Neuron (in vitro differentiated cells): ENCODE measurements around the gene DDIT4L.
"Not testable (repeated sequence)": the region's sequence is repeated elsewhere in the genome, so short reads cannot be mapped to it uniquely, and the experiment has no call there.

Source experiments
- H2AFZ ChIP-seq: one replicate; pipeline ENCODE4 v1.6.1; 2013; ENCODE audit warnings: low read depth, mild to moderate bottlenecking, inconsistent platforms, low read length, moderate library complexity
- H3K27me3 ChIP-seq: one replicate; pipeline ENCODE4 v1.6.1; 2013; ENCODE audit warnings: low read length; ENCODE audit not compliant: insufficient read depth
- H3K36me3 ChIP-seq: one replicate; pipeline ENCODE4 v1.6.1; 2013; ENCODE audit warnings: low read length; ENCODE audit not compliant: insufficient read depth
- H3K4me1 ChIP-seq: one replicate; pipeline ENCODE4 v1.6.1; 2013; ENCODE audit warnings: low read length; ENCODE audit not compliant: insufficient read depth
- H3K4me3 ChIP-seq: 2 replicates; pipeline ENCODE4 v1.5.1; 2013; ENCODE audit warnings: mild to moderate bottlenecking, low read length, moderate library complexity
- H3K9me3 ChIP-seq: one replicate; pipeline ENCODE4 v1.6.1; 2013; ENCODE audit warnings: low read length

The DDIT4L gene

GRCh38 chr4:100189820-100190642 is at the start of gene DDIT4L:
DDIT4L (minus strand) TSS chr4:100190468; CDS start chr4:100189983, 485 bp downstream.
- Histone ChIP-seq H3K4me1 (peaks cover 16% of the 10 kb centered on the region), H3K27me3 (peaks cover 42% of the 10 kb centered on the region)

DNA sequence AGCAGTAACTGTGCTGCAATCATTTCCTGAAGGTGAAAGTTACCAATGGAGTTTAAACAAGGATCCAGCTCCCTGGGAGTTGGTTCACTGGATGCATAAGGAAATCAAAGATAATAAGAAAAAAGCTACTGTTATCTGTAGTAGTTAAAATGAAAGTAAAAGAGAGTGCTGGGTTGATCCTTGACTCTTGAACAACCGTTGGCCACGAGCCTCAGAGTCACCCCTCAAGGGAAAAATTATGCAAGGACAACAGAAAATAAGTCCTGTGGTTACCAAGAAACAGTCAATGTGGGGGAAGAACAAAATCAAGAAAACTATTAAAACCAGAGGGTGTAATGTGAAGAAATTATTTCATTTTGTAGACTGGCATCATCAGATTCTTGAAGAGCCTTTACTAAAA is 49.7 kb upstream of the DDIT4L start:
- Histone ChIP-seq H3K4me3 (no peak overlapping the region), H3K4me1 (no peaks in the 10 kb centered on the region)

More at GRCh38 chr4:100189820-100190642, at the start of gene DDIT4L:
- Histone ChIP-seq H3K9me3 (no peaks in the 10 kb centered on the region), H2AFZ (peak within 1 kb of the TSS; percentile 89), H3K4me3 (peak within 1 kb of the TSS; percentile 43), H3K36me3 (no peaks in the 10 kb centered on the region)

DNA sequence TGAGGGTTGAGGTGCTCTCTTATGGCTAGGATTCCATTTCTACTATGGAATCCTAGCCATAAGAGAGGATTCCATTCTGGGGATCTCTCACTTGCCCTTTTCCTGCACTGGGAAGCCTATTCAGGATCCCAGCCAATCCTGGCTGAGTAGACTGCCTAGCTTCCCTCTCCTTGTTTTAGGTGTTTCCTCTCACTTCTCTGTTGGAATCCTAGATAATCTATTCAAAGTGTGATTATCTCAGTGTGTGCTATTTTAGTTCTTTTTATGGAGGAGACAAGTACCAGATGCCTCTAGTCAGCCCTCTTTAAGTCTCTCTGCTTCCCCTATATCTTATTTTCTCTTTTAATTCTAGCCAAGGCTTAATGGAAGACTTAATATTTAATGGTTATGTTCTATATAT is 34.5 kb upstream of the DDIT4L start:
- Histone ChIP-seq H3K4me1 (no peaks in the 10 kb centered on the region), H2AFZ (no peak overlapping the region), H3K27me3 (no peaks in the 10 kb centered on the region), H3K36me3 (no peaks in the 10 kb centered on the region), H3K4me3 (no peak overlapping the region), H3K9me3 (no peaks in the 10 kb centered on the region)

More for the DNA sequence above, 49.7 kb upstream of the DDIT4L start:
- Histone ChIP-seq H3K27me3 (no peaks in the 10 kb centered on the region), H2AFZ (no peak overlapping the region), H3K36me3 (no peaks in the 10 kb centered on the region), H3K9me3 (no peaks in the 10 kb centered on the region)

DNA sequence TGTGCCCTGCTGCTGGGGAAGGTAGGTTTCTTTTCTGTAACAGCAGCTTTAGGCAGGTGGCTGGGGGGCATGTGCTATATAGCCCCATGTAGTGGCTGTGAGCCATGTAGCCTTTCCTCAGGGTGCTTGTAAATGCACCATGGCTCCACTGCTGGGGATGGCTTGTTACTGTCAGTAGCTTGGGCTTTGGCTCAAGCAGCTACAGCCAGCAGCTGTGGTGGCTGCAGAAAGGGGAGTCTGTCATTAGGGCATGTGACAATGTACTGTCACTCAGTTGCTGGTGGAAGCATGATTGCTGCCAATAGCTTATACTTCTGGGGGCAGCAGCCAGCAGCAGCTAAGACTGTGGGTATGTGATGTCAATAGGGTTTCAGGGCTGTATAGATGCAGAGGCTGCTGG is 33.9 kb upstream of the DDIT4L start:
- H3K27me3 ChIP-seq: no peaks in the 10 kb centered on the region
- no peak overlapping the region for H3K4me3 ChIP-seq
- no peaks in the 10 kb centered on the region for H3K36me3 ChIP-seq
- H3K9me3 ChIP-seq: no peaks in the 10 kb centered on the region
- H2AFZ ChIP-seq: no peak overlapping the region
- no peaks in the 10 kb centered on the region for H3K4me1 ChIP-seq

DNA sequence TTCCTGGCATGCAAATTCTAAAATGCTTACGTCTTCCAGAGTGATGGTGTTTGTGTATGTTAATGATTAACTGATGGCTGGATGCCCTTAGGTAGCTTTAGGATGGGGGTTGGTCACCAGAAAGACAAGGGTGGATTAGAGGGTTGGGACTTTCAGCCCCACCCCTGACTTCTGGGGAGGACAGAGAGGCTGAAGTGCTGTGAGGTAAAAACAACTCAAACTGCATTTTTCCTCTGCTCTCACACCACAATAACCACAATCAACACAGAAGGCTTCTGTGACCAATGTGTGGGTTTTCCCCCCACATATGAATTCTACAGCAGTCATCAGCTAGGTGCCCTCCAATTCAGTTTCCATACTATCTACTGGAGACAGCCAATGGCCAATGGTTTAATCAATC is 18.7 kb upstream of the DDIT4L start:
- Histone ChIP-seq H3K27me3 (no peaks in the 10 kb centered on the region), H3K36me3 (no peaks in the 10 kb centered on the region), H3K4me1 (no peaks in the 10 kb centered on the region), H3K4me3 (no peak overlapping the region), H3K9me3 (no peaks in the 10 kb centered on the region), H2AFZ (no peak overlapping the region)

- Histone ChIP-seq H2AFZ (no peak overlapping the region), H3K27me3 (no peaks in the 10 kb centered on the region), H3K36me3 (no peaks in the 10 kb centered on the region), H3K4me3 (no peak overlapping the region), H3K9me3 (no peaks in the 10 kb centered on the region), H3K4me1 (no peaks in the 10 kb centered on the region)
These were observed 18.2 kb upstream of the DDIT4L start for GRCh38 chr4:100208459-100208858.

- Histone ChIP-seq H3K36me3 (no peaks in the 10 kb centered on the region), H3K27me3 (no peaks in the 10 kb centered on the region), H3K4me1 (no peaks in the 10 kb centered on the region), H3K9me3 (no peaks in the 10 kb centered on the region), H2AFZ (no peak overlapping the region), H3K4me3 (no peak overlapping the region)
These were observed 16.6 kb upstream of the DDIT4L start for GRCh38 chr4:100206850-100207249.

- H3K4me1 ChIP-seq: no peaks in the 10 kb centered on the region
- no peaks in the 10 kb centered on the region for H3K36me3 ChIP-seq
- H2AFZ ChIP-seq: no peak overlapping the region
- no peaks in the 10 kb centered on the region for H3K9me3 ChIP-seq
- no peaks in the 10 kb centered on the region for H3K27me3 ChIP-seq
- no peak overlapping the region for H3K4me3 ChIP-seq
These were observed 7.8 kb upstream of the DDIT4L start for GRCh38 chr4:100198061-100198460.

GRCh38 chr4:100196388-100197071 is 6.3 kb upstream of the DDIT4L start:
- H2AFZ ChIP-seq, H3K27me3 ChIP-seq, H3K36me3 ChIP-seq, H3K4me1 ChIP-seq, H3K9me3 ChIP-seq, H3K4me3 ChIP-seq: not testable (repeated sequence)

- no peaks in the 10 kb centered on the region for H3K9me3 ChIP-seq
- H3K36me3 ChIP-seq: no peaks in the 10 kb centered on the region
- peak overlapping the region; percentile 43 for H3K4me3 ChIP-seq
- peaks cover 16% of the 10 kb centered on the region for H3K4me1 ChIP-seq
- H2AFZ ChIP-seq: peak overlapping the region; percentile 1
- H3K27me3 ChIP-seq: peaks cover 42% of the 10 kb centered on the region
These were observed 654 bp upstream of the DDIT4L start for GRCh38 chr4:100190643-100191600.

- no peak overlapping the region for H2AFZ ChIP-seq
- no peaks in the 10 kb centered on the region for H3K9me3 ChIP-seq
- H3K4me1 ChIP-seq: peaks cover 16% of the 10 kb centered on the region
- H3K4me3 ChIP-seq: no peak overlapping the region
- no peaks in the 10 kb centered on the region for H3K36me3 ChIP-seq
- H3K27me3 ChIP-seq: peaks cover 42% of the 10 kb centered on the region
These were observed 1.4 kb downstream of the DDIT4L start for GRCh38 chr4:100188829-100189228.

- Histone ChIP-seq H3K9me3 (no peaks in the 10 kb centered on the region), H3K4me1 (peaks cover 16% of the 10 kb centered on the region), H3K4me3 (no peak overlapping the region), H2AFZ (no peak overlapping the region), H3K27me3 (peaks cover 42% of the 10 kb centered on the region), H3K36me3 (no peaks in the 10 kb centered on the region)
These were observed 2.5 kb downstream of the DDIT4L start for GRCh38 chr4:100187781-100188180.

DNA sequence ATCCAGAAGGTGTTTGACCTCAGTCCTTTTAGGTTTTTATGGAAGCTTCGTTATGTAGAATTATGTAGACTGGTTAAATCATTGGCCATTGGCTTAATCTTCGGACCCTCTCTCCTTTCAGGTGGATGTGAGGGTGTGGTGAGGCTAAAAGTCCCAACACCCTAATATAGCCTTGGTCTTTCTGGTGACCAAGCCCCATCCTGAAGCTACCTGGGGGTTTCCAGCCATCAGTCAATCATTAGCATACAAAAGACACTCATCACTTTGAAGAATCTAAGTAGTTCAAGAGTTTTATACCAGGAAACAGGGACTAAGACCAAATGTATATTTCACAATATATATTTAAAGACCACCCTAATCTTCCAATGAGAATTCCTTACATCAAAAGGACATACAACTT is 5.5 kb downstream of the DDIT4L start:
- H2AFZ ChIP-seq: no peak overlapping the region

More for the DNA sequence above, 5.5 kb downstream of the DDIT4L start:
- H3K4me1 ChIP-seq: peaks cover 5% of the 10 kb centered on the region
- H3K9me3 ChIP-seq: no peaks in the 10 kb centered on the region
- H3K27me3 ChIP-seq: peaks cover 22% of the 10 kb centered on the region
- no peak overlapping the region for H3K4me3 ChIP-seq
- no peaks in the 10 kb centered on the region for H3K36me3 ChIP-seq
